Gastrocnemius medialis (tissue), 4 donors: Measurements from ENCODE around the gene PLA2G2E. TPM values are rescaled to one million over a fixed set of nuclear protein-coding genes. Genes with fewer than 3 reads are reported as not detected.

Experiments
- ATAC-seq, 2 donors: fragments of 150-250 bp; one replicate each; pipeline ENCODE4 v1.9.1; 2016
- DNase-seq, 2 donors: peaks; one replicate each; pipeline ENCODE4 v3.0.0-alpha.2; 2019
- H3K27ac ChIP-seq, 4 donors: fragments of 200-600 bp; sonication (generic); 1 replicate in 1 of 4; 2 replicates in 3 of 4; pipeline ENCODE4 v1.5.1; 2016 to 2018; ENCODE audit warnings: mild to moderate bottlenecking in 2 of 4, moderate library complexity in 1 of 4
- H3K27me3 ChIP-seq, 3 donors: fragments of 200-600 bp; sonication (generic) in 2 of 3; 1 replicate in 1 of 3; 2 replicates in 2 of 3; pipeline versions ENCODE4 v1.5.1 to v1.6.0; 2016 to 2019; ENCODE audit warnings: mild to moderate bottlenecking in 1 of 3, moderate library complexity in 1 of 3
- H3K36me3 ChIP-seq, 2 donors: fragments of 200-600 bp; sonication (generic) in 1 of 2; one replicate each; pipeline ENCODE4 v1.5.1; 2017 to 2018
- H3K4me1 ChIP-seq, 2 donors: fragments of 200-600 bp; sonication (generic) in 1 of 2; one replicate each; pipeline ENCODE4 v1.5.1; 2016 to 2017; ENCODE audit warnings: mild to moderate bottlenecking in 2 of 2
- H3K4me3 ChIP-seq, 4 donors: fragments of 200-600 bp; sonication (generic) in 3 of 4; 1 replicate in 1 of 4; 2 replicates in 3 of 4; pipeline ENCODE4 v1.5.1; 2016 to 2019; ENCODE audit warnings: mild to moderate bottlenecking in 2 of 4
- H3K9me3 ChIP-seq, 3 donors: fragments of 200-600 bp; sonication (generic) in 2 of 3; 1 replicate in 1 of 3; 2 replicates in 2 of 3; pipeline ENCODE4 v1.5.1; 2016 to 2019
- CTCF ChIP-seq, 5 experiments: fragments of 450-650 bp in 3 of 5; fragments of 200-600 bp in 2 of 5; sonication (generic) in 2 of 5; IDR thresholded peaks in 4 of 5; conservative IDR thresholded peaks in 1 of 5; 1 replicate in 4 of 5; 2 replicates in 1 of 5; pipeline ENCODE4 v1.5.1; 2016 to 2019; ENCODE audit warnings: antibody characterized with exemption in 5 of 5, mild to moderate bottlenecking in 3 of 5, moderate library complexity in 3 of 5
- POLR2A ChIP-seq, 2 donors: fragments of 450-650 bp; IDR thresholded peaks; one replicate each; pipeline ENCODE4 v1.6.1; 2017; ENCODE audit warnings: antibody characterized with exemption in 2 of 2, mild to moderate bottlenecking in 2 of 2, moderate library complexity in 2 of 2
- in situ Hi-C, 4 donors: fragments of 200-750 bp; cut with MboI; loops; one replicate each; pipeline versions ENCODE4 v1.15.0 to v1.8.0; 2017; ENCODE audit warnings: low sequenced_read_pairs in 4 of 4
- intact Hi-C: fragments of 100-400 bp; cut with DNase I; formaldehyde crosslinking; loops from one replicate; pipeline ENCODE4 v1.15.1; 2023; ENCODE audit warnings: low total_unique reads
- total RNA-seq, 4 donors: library from RNA; depleted of rRNA; stranded (reverse); fragments of >200 nt; gene quantifications; one replicate each; pipeline versions ENCODE4 v1.1.0 to v1.2.3, GENCODE V29; 2016

Gene PLA2G2E
- not detected for total RNA-seq

GRCh38 chr1:19923137-19923952 is at the start of gene PLA2G2E:
Gene PLA2G2E, minus strand, starts transcription at chr1:19923617. Its CDS starts 58 bp downstream, at chr1:19923559.
- intact Hi-C loops: no loop called here

GRCh38 chr1:19971664-19972063 is 48.2 kb upstream of the PLA2G2E start:
- H3K9me3 ChIP-seq: no peaks in the 10 kb centered on the region
- DNase-seq: no peak
- no peaks in the 10 kb centered on the region for H3K4me1 ChIP-seq
- TF ChIP-seq POLR2A (IDR thresholded peaks at IDR 0.05): no peak
- TF ChIP-seq CTCF (IDR thresholded peaks at IDR 0.05 in 4 of 5, conservative IDR thresholded peaks at IDR 0.05 in 1 of 5): no peak
- no peak for ATAC-seq
- H3K36me3 ChIP-seq: no peaks in the 10 kb centered on the region
- in situ Hi-C loops (no loop called here), intact Hi-C loops (no loop called here)
- no peak overlapping the region for H3K4me3 ChIP-seq
- H3K27ac ChIP-seq: no peak overlapping the region
- H3K27me3 ChIP-seq: no peaks in the 10 kb centered on the region

More at GRCh38 chr1:19923137-19923952, at the start of gene PLA2G2E:
- TF ChIP-seq POLR2A (IDR thresholded peaks at IDR 0.05) (no peak), CTCF (IDR thresholded peaks at IDR 0.05 in 4 of 5, conservative IDR thresholded peaks at IDR 0.05 in 1 of 5) (no peak)
- Histone ChIP-seq H3K27ac (no peak within 1 kb of the TSS), H3K4me3 (no peak within 1 kb of the TSS), H3K9me3 (no peaks in the 10 kb centered on the region), H3K27me3 (no peaks in the 10 kb centered on the region), H3K36me3 (no peaks in the 10 kb centered on the region), H3K4me1 (no peaks in the 10 kb centered on the region)
- ATAC-seq: no peak
- no peak for DNase-seq
- in situ Hi-C loops: no loop called here

- DNase-seq: no peak
- TF ChIP-seq CTCF (IDR thresholded peaks at IDR 0.05 in 4 of 5, conservative IDR thresholded peaks at IDR 0.05 in 1 of 5): no peak
- no peak for TF ChIP-seq POLR2A (IDR thresholded peaks at IDR 0.05)
- ATAC-seq: no peak
- H3K36me3 ChIP-seq: no peaks in the 10 kb centered on the region
- H3K4me3 ChIP-seq: no peak overlapping the region
- intact Hi-C loops (no loop called here), in situ Hi-C loops (no loop called here)
- H3K4me1 ChIP-seq: no peaks in the 10 kb centered on the region
- H3K27me3 ChIP-seq: no peaks in the 10 kb centered on the region
- no peaks in the 10 kb centered on the region for H3K9me3 ChIP-seq
- H3K27ac ChIP-seq: no peak overlapping the region
Observed at GRCh38 chr1:19969898-19970660, 46.7 kb upstream of the PLA2G2E start.

GRCh38 chr1:19967808-19968207 is 44.4 kb upstream of the PLA2G2E start:
- intact Hi-C loops: no loop called here
- Histone ChIP-seq H3K36me3 (no peaks in the 10 kb centered on the region), H3K27me3 (peaks cover 0 to 4% (median 0%) of the 10 kb centered on the region in 3 donors), H3K4me1 (no peaks in the 10 kb centered on the region), H3K4me3 (no peak overlapping the region), H3K27ac (peak overlapping the region in 2 of 4 donors; percentile 43 to 66), H3K9me3 (no peaks in the 10 kb centered on the region)
- ATAC-seq: peak; percentile 79 to 80
- DNase-seq: peak; percentile 28 to 63
- TF ChIP-seq CTCF (IDR thresholded peaks at IDR 0.05 in 4 of 5, conservative IDR thresholded peaks at IDR 0.05 in 1 of 5): no peak
- TF ChIP-seq POLR2A (IDR thresholded peaks at IDR 0.05): no peak
- in situ Hi-C loops: no loop called here
